ENCODE data around the gene CCN5.

- TF ChIP-seq, protein P1, sequence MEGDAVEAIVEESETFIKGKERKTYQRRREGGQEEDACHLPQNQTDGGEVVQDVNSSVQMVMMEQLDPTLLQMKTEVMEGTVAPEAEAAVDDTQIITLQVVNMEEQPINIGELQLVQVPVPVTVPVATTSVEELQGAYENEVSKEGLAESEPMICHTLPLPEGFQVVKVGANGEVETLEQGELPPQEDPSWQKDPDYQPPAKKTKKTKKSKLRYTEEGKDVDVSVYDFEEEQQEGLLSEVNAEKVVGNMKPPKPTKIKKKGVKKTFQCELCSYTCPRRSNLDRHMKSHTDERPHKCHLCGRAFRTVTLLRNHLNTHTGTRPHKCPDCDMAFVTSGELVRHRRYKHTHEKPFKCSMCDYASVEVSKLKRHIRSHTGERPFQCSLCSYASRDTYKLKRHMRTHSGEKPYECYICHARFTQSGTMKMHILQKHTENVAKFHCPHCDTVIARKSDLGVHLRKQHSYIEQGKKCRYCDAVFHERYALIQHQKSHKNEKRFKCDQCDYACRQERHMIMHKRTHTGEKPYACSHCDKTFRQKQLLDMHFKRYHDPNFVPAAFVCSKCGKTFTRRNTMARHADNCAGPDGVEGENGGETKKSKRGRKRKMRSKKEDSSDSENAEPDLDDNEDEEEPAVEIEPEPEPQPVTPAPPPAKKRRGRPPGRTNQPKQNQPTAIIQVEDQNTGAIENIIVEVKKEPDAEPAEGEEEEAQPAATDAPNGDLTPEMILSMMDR (IDR thresholded peaks at IDR 0.05; ENCODE audit: low read depth, low read length), result no peak
- TF ChIP-seq EZH2phosphoT487 (IDR thresholded peaks at IDR 0.05; ENCODE audit: low read depth), result no peak
Measured at GRCh38 chr20:44691424-44692423, 23.4 kb upstream of the CCN5 start.

Data from OCI-LY3 (cell line).